Activated T-helper 9 cell treated with anti-CD3 and anti-CD28 coated beads, Interleukin-2, amount 50 U/mL, for 16 hours (primary cell): Measurements from ENCODE around the gene RAD51B.
A peak's percentile ranks its signal among the peaks of the same experiment; 100 is the strongest.

Experiments
- DNase-seq: peaks from one replicate; pipeline ENCODE4 v3.0.0-alpha.2; 2020; ENCODE audit warnings: low read depth

Gene RAD51B

DNA sequence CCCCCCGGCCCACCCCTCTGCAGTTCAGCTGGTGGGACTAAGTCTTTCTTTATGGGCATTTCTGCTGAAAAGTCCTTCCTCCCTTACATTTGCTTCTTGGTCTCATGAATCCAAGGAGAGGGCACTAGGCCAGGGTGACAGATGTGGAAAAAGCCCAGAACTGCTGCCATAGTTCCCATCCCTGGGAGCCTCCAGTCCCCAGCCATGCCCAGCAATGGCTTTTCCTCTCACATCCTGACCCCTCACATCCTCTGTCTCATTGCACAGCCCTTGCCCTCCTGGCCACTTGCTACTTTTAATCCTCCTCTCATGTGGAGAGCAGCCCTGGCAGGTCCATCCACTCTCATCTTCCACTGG, 850.8 kb downstream of the RAD51B start:
- DNase-seq: no peak

DNA sequence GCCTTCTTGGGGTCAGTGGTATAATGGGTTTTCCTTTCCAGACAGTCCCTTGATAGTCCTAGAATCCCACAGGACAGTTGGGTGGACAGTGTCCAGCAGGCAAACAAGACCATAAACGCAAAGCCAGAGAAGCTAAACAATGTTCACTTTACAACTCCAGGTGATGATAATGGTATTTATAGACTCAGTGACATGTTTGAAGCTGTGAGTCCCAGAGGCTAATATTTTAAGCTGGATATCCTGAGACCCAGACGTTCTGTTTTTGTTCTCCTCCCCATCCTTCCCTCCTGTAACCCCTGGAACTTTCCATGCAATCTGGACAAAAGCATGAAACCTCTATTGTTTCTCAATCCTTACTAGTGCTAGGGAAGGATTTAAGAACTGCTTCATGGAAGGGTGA, 852.3 kb downstream of the RAD51B start:
- DNase-seq: no peak

DNA sequence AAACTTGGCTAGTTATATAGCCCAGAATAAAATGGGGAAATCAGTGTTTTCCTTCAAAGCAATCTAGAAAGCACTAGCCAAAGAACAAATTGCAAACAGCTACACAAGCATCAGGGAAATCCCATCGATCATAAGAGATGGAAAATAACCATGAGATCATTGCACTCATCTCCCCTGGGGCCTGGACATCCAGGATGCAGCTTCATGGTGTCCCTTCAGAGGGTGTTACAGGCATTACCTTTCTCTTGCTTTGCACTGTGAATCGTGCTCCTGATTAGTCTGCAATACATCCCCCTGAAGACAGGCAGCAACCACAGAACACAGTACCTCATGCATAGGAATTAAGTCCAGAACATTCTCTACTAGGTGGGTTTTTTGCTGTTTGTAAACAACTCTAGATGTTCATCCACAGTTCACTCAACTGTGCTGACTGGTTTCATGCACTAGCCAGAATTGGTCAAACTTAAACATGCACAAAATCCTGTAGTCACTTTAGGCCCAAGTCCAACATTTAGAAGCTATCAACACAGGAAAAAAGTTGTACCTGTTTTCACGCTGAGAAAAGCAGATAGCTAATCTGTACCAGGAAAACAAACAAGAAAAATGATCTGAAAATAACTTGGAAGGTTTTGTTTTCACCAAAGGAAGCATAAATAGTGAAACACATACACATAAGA, 853.2 kb downstream of the RAD51B start:
- DNase-seq: no peak

DNA sequence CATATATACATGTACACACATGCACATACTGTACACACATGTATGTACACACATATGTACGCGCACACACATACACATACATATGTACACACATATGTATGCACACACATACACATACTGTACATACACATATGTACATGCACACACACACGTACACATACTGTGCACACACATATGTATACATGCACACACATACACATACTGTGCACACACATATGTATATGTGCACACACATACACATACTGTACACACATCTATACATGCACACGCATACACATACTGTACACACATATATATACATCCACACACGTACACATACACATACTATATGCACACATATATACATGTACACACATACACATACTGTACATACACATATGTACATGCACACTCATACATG, 853.9 kb downstream of the RAD51B start:
- no peak for DNase-seq

DNA sequence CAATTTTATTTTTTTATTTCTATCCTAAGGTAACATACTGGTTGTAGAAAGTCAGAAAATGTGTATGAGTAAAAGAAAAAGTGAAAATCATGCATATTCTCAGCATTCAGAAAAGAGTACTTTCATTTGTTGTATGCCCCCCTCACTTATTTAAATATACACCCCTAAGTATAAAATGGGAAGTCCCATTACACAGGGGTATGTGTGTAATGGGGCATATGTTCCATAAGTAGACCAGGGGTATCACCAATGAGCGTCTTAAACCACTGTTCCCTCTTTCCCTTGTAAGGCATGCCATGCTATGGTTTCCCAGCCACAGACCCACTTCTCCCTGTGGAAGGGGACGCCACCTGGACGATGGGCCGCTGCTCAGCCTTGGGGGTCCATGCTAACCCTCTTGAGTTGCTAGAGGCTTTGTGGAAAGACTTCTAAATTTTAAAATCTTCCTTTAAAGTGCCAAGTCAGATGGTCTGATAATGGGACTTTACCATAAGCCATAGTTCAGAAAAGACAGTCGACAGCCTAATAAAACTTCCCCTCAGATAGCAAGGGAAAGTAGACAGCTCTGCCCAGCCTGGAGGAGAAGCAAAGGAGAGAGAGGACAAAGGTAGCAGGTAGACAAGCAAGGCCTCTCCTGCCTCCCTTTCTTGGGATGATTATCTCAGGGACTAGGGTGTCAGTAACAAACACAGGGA, 855.1 kb downstream of the RAD51B start:
- DNase-seq: no peak

DNA sequence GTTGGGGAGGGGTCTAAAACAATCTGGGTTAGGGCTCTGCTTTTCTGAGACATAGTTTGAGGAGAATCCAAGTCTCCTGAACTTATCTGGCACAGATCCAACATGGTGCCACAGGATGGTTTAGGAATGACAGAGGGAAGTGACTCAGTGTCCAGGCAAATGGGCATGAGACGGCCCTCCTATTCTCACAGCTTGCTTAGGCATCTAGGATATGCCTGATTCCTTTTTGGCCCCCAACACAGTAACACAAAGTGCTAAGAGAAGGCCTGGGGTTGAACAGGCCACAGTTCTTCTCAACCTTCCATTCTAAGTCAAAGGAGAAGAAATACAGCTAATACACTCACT, 855.6 kb downstream of the RAD51B start:
- DNase-seq: no peak

DNA sequence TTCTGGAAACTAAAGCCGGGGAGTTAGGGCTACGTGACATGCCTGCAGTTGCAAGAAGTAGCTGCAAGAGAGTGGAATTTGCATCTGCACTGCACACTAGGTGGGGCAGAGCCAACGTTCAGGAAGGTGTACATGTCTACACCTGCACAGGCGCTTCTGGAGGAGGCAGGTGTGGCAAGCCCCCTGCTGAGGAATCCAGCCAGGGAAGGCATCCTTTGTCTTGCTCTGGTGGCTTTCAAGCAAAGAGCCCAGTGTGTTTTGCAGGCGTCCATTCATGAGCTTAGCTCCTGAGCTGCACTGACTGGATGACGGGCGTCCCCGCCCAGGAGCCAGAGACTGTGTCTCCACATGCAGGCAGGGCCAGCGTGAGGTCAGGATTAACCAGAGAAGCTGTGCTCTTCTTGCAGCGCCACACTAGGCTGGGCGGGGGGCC, 856.9 kb downstream of the RAD51B start:
- DNase-seq: no peak

DNA sequence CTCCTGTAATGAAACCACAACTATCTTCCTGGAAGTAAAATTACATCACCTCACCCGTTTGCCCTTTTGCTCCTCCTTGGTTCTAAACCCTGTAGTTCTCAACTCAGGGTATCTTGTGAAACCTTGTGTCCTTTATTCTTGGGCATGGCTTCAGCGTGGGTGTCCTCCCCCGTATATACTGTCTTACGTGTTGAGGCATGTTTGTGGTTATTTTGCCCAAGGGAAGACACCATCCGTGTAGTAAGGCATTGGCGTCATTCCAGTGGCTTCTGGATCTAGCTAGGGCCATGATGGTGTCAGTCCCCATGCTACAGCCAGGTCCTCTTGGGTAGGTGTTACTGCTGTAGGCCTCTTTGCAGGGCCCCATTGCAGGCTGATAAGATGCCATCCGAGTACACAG, 857.9 kb downstream of the RAD51B start:
- DNase-seq: no peak

DNA sequence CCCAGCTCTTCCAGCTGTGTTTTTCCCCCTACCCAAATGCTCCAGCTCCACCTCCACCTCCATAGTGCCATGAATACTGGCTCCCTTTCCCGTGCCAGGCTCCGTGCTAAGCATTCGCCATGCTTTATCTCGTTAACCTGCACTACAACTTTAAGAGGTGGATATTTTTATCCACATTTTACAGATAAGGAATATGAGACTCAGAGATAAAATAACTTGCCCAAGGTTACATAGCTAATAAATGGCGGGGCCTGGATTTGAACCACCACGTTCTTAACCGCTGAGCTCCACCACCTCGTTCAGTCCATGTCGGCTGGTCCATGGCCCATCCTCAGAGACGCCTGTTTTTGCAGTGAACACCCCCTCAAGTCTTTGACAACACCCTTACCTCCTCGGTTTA, 858.3 kb downstream of the RAD51B start:
- DNase-seq: no peak

DNA sequence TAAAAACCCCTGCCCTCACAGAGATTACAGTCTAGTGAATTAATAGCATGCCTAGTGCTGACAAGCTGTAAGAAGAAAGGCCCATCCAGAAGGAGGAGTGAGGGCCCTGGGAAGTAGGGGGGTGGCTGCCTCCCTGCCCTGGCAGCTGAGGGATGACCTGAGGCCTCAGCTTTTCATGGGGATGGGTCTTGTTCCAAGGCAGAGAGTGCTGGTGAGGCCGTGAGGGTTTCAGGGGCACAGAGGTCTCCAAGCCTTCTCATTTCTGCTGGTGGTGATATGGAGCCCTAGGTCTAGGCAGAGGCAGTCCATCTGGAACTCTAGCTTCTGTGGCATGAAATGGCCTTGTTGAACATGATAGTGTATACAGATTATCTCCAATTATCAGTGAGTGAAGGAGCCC, 858.9 kb downstream of the RAD51B start:
- no peak for DNase-seq

DNA sequence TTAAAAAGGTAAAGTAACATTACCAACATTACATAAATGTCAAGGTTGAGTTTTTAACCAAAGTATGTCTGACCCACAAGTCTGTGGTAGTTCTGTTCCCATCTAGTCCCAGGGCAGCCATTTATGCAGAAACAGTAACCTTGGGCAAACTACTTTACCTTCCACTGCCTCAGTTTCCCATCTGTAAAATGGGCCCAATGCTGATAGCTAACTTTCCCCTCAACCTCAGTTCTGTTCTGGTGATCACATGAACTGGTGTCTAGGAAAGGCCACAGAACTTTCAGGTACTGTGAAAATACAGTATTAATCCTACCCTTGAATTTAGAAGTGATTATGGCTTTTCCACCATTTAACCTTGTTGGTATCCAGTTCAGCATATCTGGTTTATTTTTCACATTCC, 859.7 kb downstream of the RAD51B start:
- no peak for DNase-seq

DNA sequence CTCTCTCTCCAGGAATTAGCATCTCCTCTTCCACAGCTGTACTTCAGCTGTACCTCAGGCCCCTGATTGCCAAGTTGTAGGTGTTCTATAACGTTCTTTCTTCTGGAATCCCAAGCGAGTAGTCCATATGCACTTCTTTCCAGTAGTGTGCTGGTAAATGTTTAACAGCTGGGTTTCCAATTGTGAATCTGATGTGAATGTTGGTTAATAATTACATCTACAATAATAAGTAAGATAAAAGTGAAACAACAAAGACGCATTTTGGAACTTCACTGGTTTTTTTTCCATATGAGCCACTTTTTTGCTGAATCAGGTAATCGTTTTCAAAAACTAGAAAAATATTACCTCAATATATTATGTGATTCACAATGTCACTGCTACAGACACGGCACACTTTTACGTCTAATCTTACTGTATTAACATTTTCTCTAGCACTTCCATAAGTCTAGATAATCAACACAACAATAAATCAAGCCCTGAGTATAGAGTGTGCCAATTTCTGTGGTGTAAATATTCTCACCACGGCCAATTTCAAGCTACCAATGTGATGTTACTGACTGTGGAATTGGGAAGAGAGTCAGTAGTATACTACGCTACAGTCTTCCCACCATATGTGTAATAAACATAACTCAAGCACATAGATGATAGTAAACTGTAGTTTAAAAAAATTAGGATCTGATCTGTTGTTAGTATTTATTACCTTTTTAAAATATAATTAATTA, 860.3 kb downstream of the RAD51B start:
- DNase-seq: no peak

DNA sequence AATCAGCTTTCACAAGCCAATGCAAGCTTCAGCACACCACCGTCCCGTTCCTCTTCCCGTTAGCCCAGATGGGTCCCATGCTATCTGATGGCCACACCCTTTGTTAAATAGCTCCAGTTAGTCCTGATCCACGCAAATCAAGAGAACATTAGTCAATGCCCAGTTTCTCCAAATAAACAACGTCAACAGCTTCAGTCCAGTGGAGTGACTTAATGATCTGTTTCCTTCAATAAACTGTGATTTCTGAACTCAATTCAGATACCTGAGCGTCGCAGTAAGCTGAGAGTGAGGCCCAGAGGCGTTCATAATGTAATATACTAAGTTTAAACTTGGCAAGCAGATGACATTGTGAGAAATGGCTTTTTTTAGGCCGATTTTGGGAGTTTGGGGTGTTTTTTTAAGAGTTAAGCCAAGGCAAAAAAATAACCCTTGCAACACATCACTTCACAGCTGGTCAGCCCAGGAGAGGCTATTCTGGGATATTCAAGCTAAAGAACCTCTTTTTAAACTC, 861.0 kb downstream of the RAD51B start:
- DNase-seq: no peak

DNA sequence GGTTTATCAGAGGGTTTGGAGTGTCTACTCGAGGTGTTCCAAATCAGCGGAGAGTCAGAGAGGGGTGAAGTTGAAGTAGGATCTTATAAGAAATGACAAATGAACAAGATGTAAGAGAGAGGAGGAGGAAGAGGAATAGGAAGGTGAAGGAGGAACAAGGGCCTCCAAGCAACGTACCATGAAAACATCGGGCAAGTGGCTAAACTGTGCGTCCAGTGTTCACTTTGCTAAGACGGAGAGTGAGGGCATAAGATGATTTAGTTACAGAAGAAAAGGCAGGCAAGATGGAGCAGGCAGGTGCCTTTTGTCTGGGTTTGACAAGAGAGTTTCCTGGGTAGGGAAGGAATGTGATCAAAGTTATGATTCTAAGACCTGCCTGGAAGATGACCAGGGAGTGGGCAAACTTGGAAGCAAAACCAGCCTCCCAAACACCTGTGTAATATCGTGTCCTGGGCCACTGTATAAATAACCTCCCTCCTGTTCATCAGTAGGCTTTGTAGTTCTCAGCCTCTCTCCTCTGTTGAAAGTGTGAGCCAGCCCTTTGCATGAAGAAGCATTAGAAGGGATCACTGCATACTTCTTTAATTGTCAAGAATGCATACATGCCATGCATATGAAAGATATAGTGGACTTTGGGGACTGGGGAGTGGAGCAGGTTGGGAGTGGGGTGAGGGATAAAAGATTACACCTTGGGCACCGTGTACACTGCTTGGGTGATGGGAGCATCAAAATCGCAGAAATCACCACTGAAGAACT, 861.9 kb downstream of the RAD51B start:
- DNase-seq: no peak

DNA sequence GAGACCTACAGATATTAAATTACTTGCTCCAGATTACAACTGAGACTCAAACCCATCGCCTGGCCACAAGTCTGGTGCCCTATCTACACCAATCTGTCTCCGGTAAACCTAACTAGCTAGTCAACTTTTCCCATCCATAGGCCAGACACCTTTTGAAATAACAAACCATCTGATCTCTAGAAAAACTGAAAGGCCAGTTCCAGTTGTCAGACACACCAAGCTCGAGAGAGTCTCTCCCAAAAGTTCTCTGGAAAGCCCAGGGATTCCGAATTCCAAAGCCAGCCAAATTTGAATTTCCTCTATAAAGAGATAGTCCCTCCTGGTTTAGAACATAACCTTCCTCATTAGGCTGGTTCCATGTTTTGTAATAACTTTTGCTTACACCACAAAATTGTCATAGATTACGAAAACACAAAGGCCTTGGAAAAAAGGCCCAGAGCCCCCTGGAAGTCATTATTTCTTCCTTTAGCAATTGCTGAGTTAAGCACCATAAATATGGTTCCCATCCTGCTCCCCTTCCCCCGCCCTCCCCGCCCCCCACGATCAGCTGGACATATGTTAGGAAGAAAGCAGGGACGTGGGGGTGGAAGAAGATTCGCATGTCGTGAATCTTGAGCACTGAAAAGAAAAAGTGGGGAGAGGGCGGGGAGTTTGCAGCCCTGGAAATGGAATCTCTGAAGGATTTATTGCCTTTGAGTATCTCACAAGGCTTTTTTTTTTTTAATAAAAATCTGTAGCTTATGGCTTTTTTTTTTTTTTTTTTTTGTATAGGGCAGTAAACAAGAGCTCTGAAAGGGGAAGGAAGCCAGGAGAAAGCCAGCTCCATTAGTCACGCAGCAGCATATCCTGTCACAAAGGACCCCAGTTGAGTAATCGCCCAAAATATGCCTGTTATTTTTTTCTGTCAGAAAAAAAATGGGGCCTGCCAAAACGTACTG, 862.9 kb downstream of the RAD51B start:
- peak; percentile 29 for DNase-seq

DNA sequence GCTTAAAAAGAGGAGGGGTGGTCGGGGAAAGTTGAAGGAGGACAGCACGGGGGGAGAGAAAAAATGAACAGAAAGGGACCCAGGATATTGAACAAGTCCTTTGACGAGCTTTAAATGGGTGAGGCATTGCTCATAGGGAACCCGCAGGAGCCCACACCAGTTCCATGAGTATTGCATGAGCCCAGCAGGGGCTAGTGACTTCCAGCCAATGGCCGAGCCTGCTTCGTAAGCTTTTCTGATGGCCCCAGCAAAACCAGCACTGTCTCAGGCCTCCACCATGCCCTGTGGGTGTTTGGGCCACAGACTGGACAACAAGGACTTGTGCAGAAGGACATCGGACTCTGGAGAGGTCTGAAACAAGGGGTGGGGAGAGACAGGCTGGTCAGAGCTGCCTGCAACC, 863.7 kb downstream of the RAD51B start:
- DNase-seq: no peak

DNA sequence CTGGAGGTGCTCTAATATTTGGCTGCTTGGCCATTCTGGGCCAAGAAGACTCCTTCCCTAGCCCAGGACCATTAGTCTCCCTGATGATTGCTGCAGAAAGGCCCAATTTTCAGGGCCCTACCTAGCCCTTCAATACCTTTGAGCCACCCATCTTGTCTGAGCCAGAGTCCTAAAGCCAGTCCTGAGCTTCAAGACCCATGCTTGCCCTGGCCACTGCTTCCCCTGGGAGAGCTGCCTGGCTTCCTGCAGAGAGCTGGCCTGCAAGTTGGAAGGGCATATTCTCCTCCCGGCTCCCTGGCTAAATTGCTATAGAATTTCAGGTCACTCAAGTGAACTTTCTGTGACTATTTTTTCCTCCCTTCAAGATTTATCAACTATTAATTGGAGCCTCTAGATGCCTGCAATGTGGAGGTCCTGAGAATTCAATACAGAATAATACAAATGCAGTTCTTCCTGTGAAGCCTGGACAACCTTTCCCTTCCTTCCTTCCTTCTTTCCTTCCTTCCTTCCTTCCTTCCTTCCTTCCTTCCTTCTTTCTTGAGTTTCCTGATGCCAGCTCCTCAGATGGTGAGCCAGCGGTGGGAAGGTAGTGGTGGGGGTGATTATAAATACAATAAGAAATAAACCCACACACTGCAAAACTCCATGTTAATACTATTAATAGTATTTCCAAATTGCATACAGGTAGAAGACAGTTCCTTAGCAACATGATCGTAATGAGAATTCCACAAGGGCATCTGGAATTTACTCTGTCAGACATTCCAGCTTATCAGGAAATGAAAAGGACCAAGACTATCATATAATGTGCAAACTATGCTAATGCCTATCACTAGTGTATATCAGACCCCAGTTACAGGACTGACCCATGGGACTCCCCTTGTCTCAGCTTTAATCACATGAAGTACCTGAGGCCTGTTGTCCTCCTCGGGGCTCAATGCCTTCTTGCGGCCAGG, 865.2 kb downstream of the RAD51B start:
- DNase-seq: no peak

DNA sequence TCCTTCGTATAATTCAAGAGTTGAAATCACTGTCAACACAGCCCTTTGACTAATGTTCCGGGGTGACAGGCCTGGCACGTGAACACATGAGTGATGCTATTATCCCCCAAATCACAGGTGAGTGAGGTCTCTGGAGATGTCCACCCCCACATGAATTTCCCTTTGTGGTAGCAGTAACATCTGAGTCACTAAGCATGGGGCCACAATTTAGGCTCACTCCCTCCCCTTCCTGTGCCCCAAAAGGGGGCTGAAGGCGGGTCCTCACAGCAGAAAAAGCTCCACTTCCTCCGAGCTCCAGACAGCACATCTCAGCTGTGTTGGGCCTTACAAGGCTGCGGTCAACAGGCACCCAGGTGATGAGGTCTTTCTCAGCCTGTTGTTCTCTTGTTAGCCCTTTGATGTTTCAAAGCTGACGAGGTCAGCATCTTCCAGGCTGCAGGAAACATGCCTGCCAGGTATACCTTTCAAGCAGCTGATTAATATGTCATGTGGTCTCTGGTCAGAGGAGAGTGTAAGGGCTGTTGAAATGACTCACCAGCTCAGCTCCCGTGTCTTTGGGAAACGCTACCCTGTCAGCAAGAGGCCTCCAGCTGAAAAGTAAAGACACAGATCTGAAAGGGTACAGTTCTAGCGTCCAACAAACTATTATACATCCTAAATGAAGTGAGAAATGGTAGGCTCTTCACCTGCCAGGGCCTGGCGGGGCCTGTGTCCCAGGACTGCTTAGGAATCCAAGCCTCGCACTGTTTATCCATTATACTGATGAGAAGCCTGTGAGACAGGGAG, 866.0 kb downstream of the RAD51B start:
- DNase-seq: peak; percentile 69

DNA sequence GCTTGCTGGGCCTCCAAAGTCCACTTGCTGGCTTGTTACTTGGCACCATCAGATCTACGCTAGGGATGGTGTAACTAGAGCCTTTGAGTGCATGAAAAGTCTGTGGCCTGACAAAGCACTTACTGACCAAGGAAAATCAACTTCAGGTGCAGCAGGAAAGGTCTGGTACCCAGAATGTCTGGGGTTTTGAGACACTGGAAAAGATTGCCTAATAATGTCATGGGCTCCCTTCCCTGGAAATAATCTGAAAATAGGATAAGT, 866.6 kb downstream of the RAD51B start:
- DNase-seq: no peak

DNA sequence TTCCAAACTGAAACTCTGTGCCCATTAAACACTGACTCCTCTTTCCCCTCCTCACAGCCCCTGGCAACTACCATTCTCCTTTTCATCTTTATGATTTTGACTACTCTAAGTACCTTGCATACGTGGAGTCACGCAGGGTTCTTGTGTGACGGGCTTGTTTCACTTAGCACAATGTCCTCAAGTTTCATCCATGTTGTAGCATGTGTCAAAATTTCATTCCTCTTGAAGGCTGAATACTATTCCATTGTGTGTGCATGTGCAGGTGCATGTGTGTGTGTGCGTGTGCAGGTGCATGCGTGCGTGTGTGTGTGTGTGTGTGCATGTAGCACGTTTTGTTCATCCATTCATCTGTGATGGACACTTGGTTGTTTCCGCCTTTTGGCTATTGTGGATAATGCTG, 867.1 kb downstream of the RAD51B start:
- no peak for DNase-seq
